GM20000 (cell line): ENCODE results near the gene HMGN1.

Experiments
- DNase-seq: peaks from one replicate; pipeline ENCODE4 v3.0.0; 2012; ENCODE audit warnings: low spot score
- CTCF ChIP-seq: IDR thresholded peaks from 2 replicates; pipeline ENCODE4 v1.5.1; 2012; ENCODE audit warnings: mild to moderate bottlenecking, control low read depth; ENCODE audit errors: extremely low read depth, missing control alignments

The HMGN1 gene

GRCh38 chr21:39341249-39341923, 7.5 kb downstream of the HMGN1 start:
- DNase-seq: no peak
- no peak for TF ChIP-seq CTCF

GRCh38 chr21:39340687-39341086, 8.2 kb downstream of the HMGN1 start:
- DNase-seq: no peak
- no peak for TF ChIP-seq CTCF

GRCh38 chr21:39339231-39339630, 9.7 kb downstream of the HMGN1 start:
- no peak for DNase-seq
- TF ChIP-seq CTCF: no peak

- TF ChIP-seq CTCF: no peak
- DNase-seq: no peak
Measured at GRCh38 chr21:39336457-39337008, 12.4 kb downstream of the HMGN1 start.

- TF ChIP-seq CTCF: no peak
- no peak for DNase-seq
Measured at GRCh38 chr21:39334611-39335010, 14.3 kb downstream of the HMGN1 start.

- no peak for TF ChIP-seq CTCF
- no peak for DNase-seq
Measured at GRCh38 chr21:39332175-39332574, 16.7 kb downstream of the HMGN1 start.

- TF ChIP-seq CTCF: no peak
- no peak for DNase-seq
Measured at GRCh38 chr21:39330001-39330400, 18.9 kb downstream of the HMGN1 start.
